GM18519 (cell line): ENCODE data around the gene OSMR.

Experiments used
- ATAC-seq: cut with Tn5 transposase; IDR thresholded peaks from one replicate; pipeline ENCODE4 v1.9.1; 2021; ENCODE audit warnings: mild to moderate bottlenecking, moderate library complexity; ENCODE audit not compliant: unreplicated experiment, low FRiP score

OSMR gene

DNA sequence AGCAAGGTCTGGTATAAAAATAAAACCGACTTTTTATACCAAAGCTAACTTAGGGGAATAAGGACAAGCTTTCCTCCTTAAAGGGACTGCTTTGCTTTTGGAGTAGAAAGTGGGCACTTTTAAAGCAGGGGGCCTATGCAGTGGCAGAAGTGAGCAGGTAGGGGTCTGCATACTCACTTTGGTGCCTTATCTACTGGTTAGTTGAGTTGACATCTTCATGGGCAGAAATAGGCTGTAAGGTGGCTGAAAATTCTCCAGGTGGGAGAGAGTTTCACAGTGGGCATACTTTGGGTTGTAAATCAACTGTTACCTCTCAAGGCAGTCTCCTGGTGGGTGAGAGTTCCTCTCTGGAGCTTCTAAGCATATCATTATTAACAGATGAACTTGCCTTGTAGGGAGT is 24.8 kb downstream of the OSMR start:
- ATAC-seq, result no peak

- ATAC-seq, result no peak
Observed at GRCh38 chr5:38871058-38871605, 25.3 kb downstream of the OSMR start.

DNA sequence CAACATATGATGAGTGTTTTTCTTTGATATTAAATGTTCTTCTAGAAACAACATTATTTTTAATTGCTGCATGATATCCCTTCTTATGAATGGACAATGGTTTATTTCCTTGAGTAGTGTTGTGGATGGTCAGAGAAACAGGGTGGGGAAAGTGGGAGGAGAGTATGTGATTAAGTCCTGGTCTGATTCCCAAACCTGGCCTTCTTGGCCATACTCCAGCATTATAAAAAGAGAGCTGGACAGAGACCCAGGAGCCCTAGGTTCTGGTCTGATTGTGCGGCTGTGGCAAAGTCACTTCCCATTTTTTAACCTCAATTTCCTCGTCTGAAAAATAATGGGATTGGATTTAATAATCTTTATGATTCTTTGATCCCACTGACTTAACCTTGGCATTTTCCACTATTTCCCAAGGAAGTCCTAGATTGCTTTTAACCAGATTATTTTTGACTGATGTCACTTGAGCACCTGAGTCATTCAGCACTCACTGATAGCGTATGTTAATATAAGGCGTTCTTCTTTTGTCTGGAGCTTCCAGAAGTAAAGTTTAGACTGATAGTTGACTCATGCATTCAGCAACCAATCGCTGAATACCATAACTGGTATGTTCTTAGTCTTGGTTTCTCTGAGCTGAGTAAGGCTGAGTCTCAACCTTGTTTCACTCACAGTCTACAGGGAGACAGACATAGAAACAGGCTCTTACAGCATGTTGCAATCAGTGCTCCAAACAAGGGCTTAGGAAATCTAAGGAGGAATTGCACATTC is 26.2 kb downstream of the OSMR start:
- no peak for ATAC-seq

DNA sequence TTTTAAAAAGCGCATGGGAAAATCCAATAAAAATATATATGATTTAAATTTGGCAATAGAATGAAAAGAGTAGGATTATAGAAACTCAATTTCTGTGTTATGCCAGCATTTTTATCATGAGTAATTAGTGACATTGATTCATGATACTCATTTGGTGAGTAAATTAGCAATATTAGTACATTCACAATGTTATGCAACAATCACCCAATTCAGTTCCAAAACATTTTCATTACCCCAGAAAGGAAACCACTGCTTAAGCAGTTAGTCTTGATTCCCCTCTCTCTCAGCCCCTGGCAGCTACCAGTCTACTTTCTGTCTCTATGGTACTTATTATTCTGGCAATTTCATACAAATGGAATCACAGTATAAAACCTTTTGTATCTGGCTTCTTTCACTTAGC is 27.0 kb downstream of the OSMR start:
- no peak for ATAC-seq

DNA sequence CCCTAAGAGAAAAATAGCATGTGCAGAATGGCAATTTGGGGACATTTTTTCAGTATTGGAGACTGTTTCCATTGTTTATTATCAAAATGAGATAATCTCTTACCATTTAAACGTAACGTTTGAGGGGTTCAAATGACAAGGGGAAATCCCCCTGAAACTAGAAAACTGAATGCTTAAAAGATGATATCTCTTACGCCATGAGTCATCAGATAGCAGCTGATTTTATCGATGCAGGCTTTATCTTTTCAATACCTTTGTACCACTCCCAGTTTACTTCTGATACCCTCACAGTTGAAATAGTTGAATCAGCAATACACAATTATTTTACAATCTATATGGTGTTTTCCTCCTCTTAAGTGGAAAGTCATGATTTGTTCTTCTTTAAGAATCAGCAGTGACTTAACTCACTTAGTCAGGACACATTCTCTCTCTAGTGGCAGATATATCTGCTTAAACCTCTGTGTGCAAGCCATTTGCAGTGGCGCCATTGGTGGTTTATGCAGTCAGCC is 29.2 kb downstream of the OSMR start:
- ATAC-seq, result no peak

- no peak for ATAC-seq
Observed at GRCh38 chr5:38878391-38879077, 32.7 kb downstream of the OSMR start.

GRCh38 chr5:38879078-38879460 is 33.3 kb downstream of the OSMR start:
- ATAC-seq, result no peak

DNA sequence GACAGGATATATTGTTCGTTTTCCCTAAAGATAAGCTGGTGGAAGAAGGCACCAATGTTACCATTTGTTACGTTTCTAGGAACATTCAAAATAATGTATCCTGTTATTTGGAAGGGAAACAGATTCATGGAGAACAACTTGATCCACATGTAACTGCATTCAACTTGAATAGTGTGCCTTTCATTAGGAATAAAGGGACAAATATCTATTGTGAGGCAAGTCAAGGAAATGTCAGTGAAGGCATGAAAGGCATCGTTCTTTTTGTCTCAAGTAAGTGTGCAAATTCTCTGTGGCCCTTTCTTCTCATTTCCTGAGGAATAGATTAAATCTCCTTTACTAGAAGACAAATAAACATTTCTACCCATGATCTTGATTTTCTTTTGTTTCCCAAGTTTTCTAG is 38.0 kb downstream of the OSMR start:
- no peak for ATAC-seq

- no peak for ATAC-seq
Observed at GRCh38 chr5:38885208-38885607, 39.4 kb downstream of the OSMR start.

DNA sequence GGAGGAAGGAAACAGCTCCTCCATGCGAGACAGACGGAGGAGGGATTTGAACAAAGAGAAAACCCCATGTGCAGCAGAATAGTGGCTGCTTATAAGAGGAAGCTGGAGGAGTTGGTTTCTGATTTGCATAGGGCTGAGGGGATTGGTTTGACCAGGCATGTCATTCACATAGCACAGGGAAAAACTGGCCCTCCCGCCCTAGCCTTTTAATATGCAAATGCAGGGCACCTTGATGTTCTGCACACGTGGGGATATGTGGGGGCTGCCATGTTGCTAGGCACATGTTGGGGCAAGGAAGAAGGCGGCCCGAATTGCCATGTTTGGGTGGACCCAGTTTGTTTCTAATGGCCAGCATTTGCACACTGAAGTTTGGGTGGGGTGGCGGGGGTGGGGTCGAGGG is 42.2 kb downstream of the OSMR start:
- no peak for ATAC-seq

- ATAC-seq, result no peak
Observed at GRCh38 chr5:38889424-38889823, 43.6 kb downstream of the OSMR start.

DNA sequence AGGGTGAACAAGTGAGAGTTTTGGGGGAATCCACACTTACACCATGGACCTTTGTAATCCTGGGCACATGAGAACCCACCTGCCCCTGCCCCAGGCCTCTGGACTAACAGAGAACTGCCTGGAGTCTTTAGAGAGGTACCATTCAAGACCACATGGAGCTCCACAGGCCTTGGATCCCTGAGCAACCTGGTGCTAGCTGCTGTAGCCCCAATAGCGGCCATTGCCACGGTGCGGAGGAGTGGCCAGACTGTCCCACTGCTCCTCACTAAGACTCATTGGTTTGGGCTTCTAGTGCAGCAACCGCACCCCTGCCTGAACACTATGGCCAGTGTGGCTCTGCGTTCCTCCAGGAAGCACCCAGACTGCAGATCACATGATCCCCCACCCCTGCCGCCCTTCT is 45.8 kb downstream of the OSMR start:
- ATAC-seq, result no peak

- no peak for ATAC-seq
Observed at GRCh38 chr5:38892363-38892762, 46.6 kb downstream of the OSMR start.

DNA sequence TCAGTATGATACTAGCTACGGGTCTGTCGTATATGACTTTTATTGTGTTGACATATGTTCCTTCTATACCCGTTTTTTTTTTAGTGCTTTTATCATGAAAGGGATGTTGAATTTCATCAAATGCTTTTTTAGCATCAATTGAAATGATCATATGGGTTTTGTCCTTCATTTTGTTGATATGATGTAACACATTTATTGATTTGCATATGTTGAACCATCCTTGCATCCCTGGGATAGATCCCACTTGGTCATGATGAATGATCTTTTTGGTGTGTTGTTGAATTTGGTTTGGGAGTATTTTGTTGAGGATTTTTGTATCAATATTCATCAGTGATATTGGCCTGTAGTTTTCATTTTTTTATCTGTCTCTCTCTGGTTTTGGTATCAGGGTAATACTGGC is 50.9 kb downstream of the OSMR start:
- ATAC-seq, result no peak

DNA sequence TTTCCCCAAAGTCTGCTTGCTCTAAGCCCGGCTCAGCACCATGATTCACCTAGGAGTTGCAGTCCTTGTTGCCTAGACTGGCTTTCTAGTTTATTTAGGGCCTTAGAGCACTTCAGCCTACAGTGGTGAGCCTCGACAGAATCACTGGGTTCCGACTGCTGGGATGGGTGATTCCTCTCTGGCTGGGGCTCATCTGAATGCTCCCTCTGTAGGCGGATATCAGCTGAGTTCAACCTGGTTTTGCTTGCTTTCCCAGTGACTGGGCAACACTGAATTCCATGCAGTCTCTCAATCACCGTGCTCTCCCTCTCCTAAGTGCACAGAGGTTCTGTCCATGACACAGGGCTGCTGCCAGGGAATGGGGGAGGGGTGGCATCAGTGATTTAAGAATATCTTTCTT is 54.1 kb downstream of the OSMR start:
- ATAC-seq, result no peak

- no peak for ATAC-seq
Observed at GRCh38 chr5:38905516-38905915, 59.7 kb downstream of the OSMR start.

- ATAC-seq, result no peak
Observed at GRCh38 chr5:38906503-38906902, 60.7 kb downstream of the OSMR start.

DNA sequence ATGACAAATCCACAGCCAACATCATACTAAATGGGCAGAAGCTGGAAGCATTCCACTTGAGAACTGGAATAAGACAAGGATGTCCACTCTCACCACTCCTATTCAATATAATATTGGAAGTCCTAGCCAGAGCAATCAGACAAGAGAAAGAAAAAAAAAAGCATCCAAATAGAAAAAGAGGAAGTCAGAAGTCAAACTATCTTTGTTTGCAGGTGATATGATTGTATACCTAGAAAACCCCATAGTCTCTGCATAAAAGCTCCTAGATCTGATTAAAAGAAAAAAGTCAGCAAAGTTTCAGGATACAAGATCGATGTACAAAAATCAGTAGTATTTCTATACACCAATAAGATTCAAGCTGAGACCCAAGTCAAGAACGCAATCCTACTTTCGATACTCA is 66.1 kb downstream of the OSMR start:
- no peak for ATAC-seq

- ATAC-seq, result no peak
Observed at GRCh38 chr5:38913714-38914113, 67.9 kb downstream of the OSMR start.

GRCh38 chr5:38916802-38917201 is 71.0 kb downstream of the OSMR start:
- no peak for ATAC-seq

- ATAC-seq, result no peak
Observed at GRCh38 chr5:38921174-38921573, 75.4 kb downstream of the OSMR start.

DNA sequence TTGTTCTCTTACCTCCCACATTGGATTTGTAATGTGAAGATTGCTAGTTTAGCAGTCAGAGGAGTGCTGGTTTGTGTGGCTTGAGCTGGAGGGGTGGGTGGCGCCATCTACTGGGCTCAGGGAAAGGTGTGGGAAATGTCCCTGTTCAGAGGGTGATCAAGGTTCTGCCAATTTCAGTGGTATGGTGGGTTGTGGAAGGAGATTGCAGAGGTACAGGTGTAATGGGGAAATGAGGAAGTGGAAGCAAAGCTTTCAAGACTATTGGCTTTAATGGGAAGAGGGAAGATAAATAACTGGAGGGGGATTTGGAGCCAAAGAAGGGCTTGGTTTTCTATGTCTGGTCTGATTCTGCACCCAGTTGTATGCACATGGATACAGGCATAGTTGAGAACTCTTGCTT is 76.4 kb downstream of the OSMR start:
- peak; percentile 69 for ATAC-seq
